Stimulated activated CD4-positive, alpha-beta T cell treated with anti-CD3 and anti-CD28 coated beads, Interleukin-12 subunit alpha, Interleukin-12 subunit beta, amount 100 ng/mL, for 48 hours (primary cell): ENCODE data around the gene VWA5B1.
"Not testable (repeated sequence)": the region's sequence is repeated elsewhere in the genome, so short reads cannot be mapped to it uniquely, and the experiment has no call there.

Experiments
- DNase-seq, 3 donors: peaks; one replicate each; pipeline ENCODE4 v3.0.0-alpha.2; 2020; ENCODE audit warnings: low read depth in 2 of 3, low spot score in 1 of 3

Gene VWA5B1

GRCh38 chr1:20280906-20281305 lies 9.8 kb upstream of the VWA5B1 start:
- DNase-seq, result no peak

GRCh38 chr1:20281801-20282200 lies 8.9 kb upstream of the VWA5B1 start:
- no peak for DNase-seq

- DNase-seq, result no peak
Measured at GRCh38 chr1:20282533-20282932, 8.1 kb upstream of the VWA5B1 start.

- no peak for DNase-seq
Measured at GRCh38 chr1:20284046-20284445, 6.6 kb upstream of the VWA5B1 start.

- DNase-seq, result no peak
Measured at GRCh38 chr1:20284625-20285024, 6.0 kb upstream of the VWA5B1 start.

GRCh38 chr1:20285510-20285909 lies 5.2 kb upstream of the VWA5B1 start:
- no peak for DNase-seq

GRCh38 chr1:20287696-20288095 lies 3.0 kb upstream of the VWA5B1 start:
- DNase-seq, result not testable (repeated sequence)

GRCh38 chr1:20291645-20292084 lies 990 bp downstream of the VWA5B1 start:
- DNase-seq, result peak in 1 of 3 donors; percentile 4

GRCh38 chr1:20298626-20299025 lies 8.0 kb downstream of the VWA5B1 start:
- no peak for DNase-seq

- DNase-seq, result no peak
Measured at GRCh38 chr1:20301463-20302107, 10.9 kb downstream of the VWA5B1 start.

GRCh38 chr1:20302108-20302471 lies 11.4 kb downstream of the VWA5B1 start:
- DNase-seq, result no peak

GRCh38 chr1:20307026-20307425 lies 16.4 kb downstream of the VWA5B1 start:
- no peak for DNase-seq

- no peak for DNase-seq
Measured at GRCh38 chr1:20308569-20308968, 17.9 kb downstream of the VWA5B1 start.

- DNase-seq, result no peak
Measured at GRCh38 chr1:20311289-20311688, 20.6 kb downstream of the VWA5B1 start.

GRCh38 chr1:20312310-20312709 lies 21.6 kb downstream of the VWA5B1 start:
- no peak for DNase-seq

- DNase-seq, result no peak
Measured at GRCh38 chr1:20312818-20313217, 22.1 kb downstream of the VWA5B1 start.

- DNase-seq, result no peak
Measured at GRCh38 chr1:20317471-20317870, 26.8 kb downstream of the VWA5B1 start.

GRCh38 chr1:20318521-20318920 lies 27.8 kb downstream of the VWA5B1 start:
- no peak for DNase-seq

- no peak for DNase-seq
Measured at GRCh38 chr1:20318971-20319370, 28.3 kb downstream of the VWA5B1 start.

GRCh38 chr1:20319456-20320220 lies 29.0 kb downstream of the VWA5B1 start:
- DNase-seq, result no peak

GRCh38 chr1:20320704-20321103 lies 30.0 kb downstream of the VWA5B1 start:
- no peak for DNase-seq

GRCh38 chr1:20321573-20321972 lies 30.9 kb downstream of the VWA5B1 start:
- DNase-seq, result no peak
